SK-N-SH (cell line): Measurements from ENCODE around the gene KCNF1. TPM values are rescaled to one million over a fixed set of nuclear protein-coding genes. Genes with fewer than 3 reads are reported as not detected.

Experiments
- CTCF ChIA-PET: fragments of 300-600, 350-600 bp; formaldehyde crosslinking; extraction: SDS; loops from one replicate; lab custom pipeline; 2021; lab: Yijun Ruan, JAX
- POLR2A ChIA-PET: fragments of 350-600 bp; sonication (Branson Sonifier 250); formaldehyde crosslinking; extraction: SDS; loops from one replicate; lab custom pipeline; 2020; ENCODE audit warnings: antibody characterized with exemption, inconsistent platforms; lab: Yijun Ruan, JAX
- DNase-seq: peaks from one replicate; pipeline ENCODE4 v3.0.0; 2012
- H2AFZ ChIP-seq: fragments of 200-600 bp; sonication (generic); 2 replicates; pipeline ENCODE4 v1.8.1; 2016; ENCODE audit warnings: antibody characterized with exemption, mild to moderate bottlenecking, low read depth
- H3F3A ChIP-seq: fragments of 200-600 bp; sonication (generic); replicated peaks from 2 replicates; pipeline ENCODE3; 2016; ENCODE audit warnings: antibody characterized with exemption, mild to moderate bottlenecking; ENCODE audit not compliant: insufficient read depth
- H3K27ac ChIP-seq, 2 experiments: fragments of 200-500 bp in 1 of 2; fragments of 200-600 bp in 1 of 2; sonication (Bioruptor generic) in 1 of 2; sonication (generic), shearing (Covaris generic) in 1 of 2; 2 replicates each; pipeline versions ENCODE4 v1.5.1 to v1.6.1; 2014 to 2016; ENCODE audit warnings: low read depth in 2 of 2, inconsistent platforms in 1 of 2, low read length in 1 of 2, mild to moderate bottlenecking in 1 of 2, mixed read lengths in 1 of 2
- H3K27me3 ChIP-seq: fragments of 200-600 bp; sonication (generic), shearing (Covaris generic); 2 replicates; pipeline ENCODE4 v1.6.1; 2016; ENCODE audit warnings: mixed run types; ENCODE audit not compliant: insufficient read depth
- H3K36me3 ChIP-seq, 2 experiments: fragments of 200-500 bp in 1 of 2; fragments of 200-600 bp in 1 of 2; sonication (Bioruptor generic) in 1 of 2; sonication (generic) in 1 of 2; replicated peaks in 1 of 2; 2 replicates each; pipeline versions ENCODE3 to v1.5.1; 2014 to 2016; ENCODE audit warnings: low read length in 1 of 2, mild to moderate bottlenecking in 1 of 2; ENCODE audit not compliant: insufficient read depth in 2 of 2, control insufficient read depth in 1 of 2
- H3K4me1 ChIP-seq, 2 experiments: fragments of 200-500 bp in 1 of 2; fragments of 200-600 bp in 1 of 2; sonication (Bioruptor generic) in 1 of 2; sonication (generic), shearing (Covaris generic) in 1 of 2; 2 replicates each; pipeline versions ENCODE4 v1.5.1 to v1.6.1; 2014 to 2016; ENCODE audit warnings: low read depth in 1 of 2, low read length in 1 of 2, mixed run types in 1 of 2; ENCODE audit not compliant: insufficient read depth in 2 of 2, control insufficient read depth in 1 of 2
- H3K4me2 ChIP-seq: fragments of 200-600 bp; sonication (generic), shearing (Covaris generic); 2 replicates; pipeline ENCODE4 v1.6.1; 2017; ENCODE audit warnings: mixed run types
- H3K4me3 ChIP-seq, 2 experiments: fragments of 200-500 bp in 1 of 2; fragments of 200-600 bp in 1 of 2; sonication (Bioruptor generic) in 1 of 2; sonication (generic), shearing (Covaris generic) in 1 of 2; 2 replicates each; pipeline versions ENCODE4 v1.5.1 to v1.8.1; 2014 to 2016; ENCODE audit warnings: low read depth in 2 of 2, inconsistent platforms in 1 of 2, low read length in 1 of 2, mild to moderate bottlenecking in 1 of 2, mixed read lengths in 1 of 2, moderate library complexity in 1 of 2
- H3K79me2 ChIP-seq: fragments of 200-600 bp; sonication (generic); 2 replicates; pipeline ENCODE4 v1.8.1; 2017; ENCODE audit warnings: mild to moderate bottlenecking; ENCODE audit not compliant: insufficient read depth
- H3K9ac ChIP-seq: fragments of 200-600 bp; sonication (generic); 2 replicates; pipeline ENCODE4 v1.6.1; 2017; ENCODE audit warnings: mixed run types
- H3K9me2 ChIP-seq: fragments of 200-600 bp; sonication (generic); 2 replicates; pipeline ENCODE4 v1.6.1; 2017; ENCODE audit warnings: mixed run types
- H3K9me3 ChIP-seq: fragments of 200-600 bp; sonication (generic); 2 replicates; pipeline ENCODE4 v1.6.1; 2017; ENCODE audit warnings: mixed run types, mild to moderate bottlenecking, moderate library complexity
- H4K20me1 ChIP-seq: fragments of 200-600 bp; sonication (generic); 2 replicates; pipeline ENCODE4 v1.6.1; 2017; ENCODE audit warnings: mild to moderate bottlenecking, mixed run types; ENCODE audit not compliant: insufficient read depth
- CTCF ChIP-seq: fragments of 200-600 bp; sonication (generic); IDR thresholded peaks from 2 replicates; pipeline ENCODE4 v1.6.1; 2017; ENCODE audit warnings: antibody characterized with exemption, mild to moderate bottlenecking, moderate library complexity
- EP300 ChIP-seq, 2 experiments: IDR thresholded peaks; 2 replicates each; pipeline versions ENCODE4 v1.4.0 to v1.6.1; 2012; ENCODE audit warnings: borderline replicate concordance in 1 of 2, low read depth in 1 of 2, low read length in 1 of 2
- FOSL2 ChIP-seq: IDR thresholded peaks from 2 replicates; pipeline ENCODE4 v1.4.0; 2012; ENCODE audit warnings: low read depth, mild to moderate bottlenecking, moderate library complexity, borderline replicate concordance
- MAX ChIP-seq: IDR thresholded peaks from 2 replicates; pipeline ENCODE4 v1.4.0; 2012; ENCODE audit warnings: low read depth
- MEF2A ChIP-seq: IDR thresholded peaks from 2 replicates; pipeline ENCODE4 v1.4.0; 2012; ENCODE audit warnings: low read depth, borderline replicate concordance
- MXI1 ChIP-seq: IDR thresholded peaks from 2 replicates; pipeline ENCODE4 v1.6.1; 2012; ENCODE audit warnings: mild to moderate bottlenecking, low read depth, low read length, improper control_type of control experiment
- POLR2AphosphoS5 ChIP-seq: IDR thresholded peaks from 2 replicates; pipeline ENCODE4 v1.6.1; 2012; ENCODE audit warnings: low read depth, low read length
- SIN3A ChIP-seq: IDR thresholded peaks from 2 replicates; pipeline ENCODE4 v1.6.1; 2012; ENCODE audit warnings: low read depth, mild to moderate bottlenecking, low read length, moderate library complexity, borderline replicate concordance
- TCF12 ChIP-seq: IDR thresholded peaks from 2 replicates; pipeline ENCODE4 v1.4.0; 2012
- USF2 ChIP-seq: fragments of 150-350 bp; IDR thresholded peaks from 2 replicates; pipeline ENCODE4 v1.6.1; 2017; ENCODE audit warnings: antibody characterized with exemption, low read length, low read depth, borderline replicate concordance
- WGBS: methylation state at CpG from one replicate; pipeline ENCODE4 v1.1.6; 2017; ENCODE audit warnings: low lambda C conversion rate; 5-methylcytosine and 5-hydroxymethylcytosine counted together
- polyA plus RNA-seq, 3 experiments: library from polyadenylated mRNA; depleted of rRNA; stranded (reverse); fragments of >200 nt; gene quantifications; 2 replicates each; pipeline ENCODE4 v1.2.3, GENCODE V29; 2012

Gene KCNF1
- polyA plus RNA-seq, 1 of the 3 experiments (the other 2 are of a cell fraction), result 0.23 TPM

GRCh38 chr2:10890706-10891270 lies 20.9 kb upstream of the KCNF1 start:
- Histone ChIP-seq H3K4me3 (no peak overlapping the region), H4K20me1 (no peaks in the 10 kb centered on the region), H3K27me3 (peaks cover 13% of the 10 kb centered on the region; the same call in 1 of the 2 replicates), H3K9ac (no peak overlapping the region), H3K27ac (no peak overlapping the region), H3K36me3 (no peaks in the 10 kb centered on the region), H3K79me2 (no peaks in the 10 kb centered on the region), H3K9me3 (no peaks in the 10 kb centered on the region), H2AFZ (no peak overlapping the region), H3F3A (no peaks in the 10 kb centered on the region), H3K4me2 (no peak overlapping the region), H3K9me2 (no peaks in the 10 kb centered on the region), H3K4me1 (peaks cover 10 to 14% of the 10 kb centered on the region in 2 experiments; a peak in 2 of 4 replicates)
- 65% methylated on average over 8 of the region's 8 CpGs for WGBS
- ChIA-PET POLR2A (interaction anchor here (1.4 kb wide), 1 partner anchor 15 kb away, joined by 4 read pairs; no protein-coding TSS in a partner anchor), CTCF (interaction anchor here (1.0 to 3.0 kb wide), 14 partner anchors 8 to 242 kb away, joined by 3 to 10 read pairs (median 5); a partner anchor contains a TSS)
- no peak for TF ChIP-seq TCF12
- no peak for TF ChIP-seq EP300 (IDR thresholded peaks at IDR 0.05; ENCODE audit: borderline replicate concordance in 1 of 2, low read depth in 1 of 2, low read length in 1 of 2)
- no peak for TF ChIP-seq USF2
- no peak for TF ChIP-seq MXI1
- no peak for TF ChIP-seq POLR2AphosphoS5
- TF ChIP-seq MAX, result no peak
- no peak for TF ChIP-seq FOSL2
- no peak for DNase-seq

GRCh38 chr2:10891390-10891789 lies 20.3 kb upstream of the KCNF1 start:
- Histone ChIP-seq H3K9me3 (no peaks in the 10 kb centered on the region), H3K79me2 (no peaks in the 10 kb centered on the region), H3K4me2 (no peak overlapping the region), H3K4me3 (no peak overlapping the region), H4K20me1 (no peaks in the 10 kb centered on the region), H3K27ac (no peak overlapping the region), H2AFZ (no peak overlapping the region), H3K9ac (no peak overlapping the region), H3K4me1 (peaks cover 10 to 14% of the 10 kb centered on the region in 2 experiments; a peak in 2 of 4 replicates), H3K36me3 (no peaks in the 10 kb centered on the region), H3F3A (no peaks in the 10 kb centered on the region), H3K27me3 (peaks cover 13% of the 10 kb centered on the region; the same call in 1 of the 2 replicates), H3K9me2 (no peaks in the 10 kb centered on the region)
- 68% methylated on average over 5 of the region's 6 CpGs for WGBS
- no peak for TF ChIP-seq MAX
- TF ChIP-seq SIN3A, result no peak
- TF ChIP-seq CTCF, result no peak
- no peak for TF ChIP-seq MEF2A
- DNase-seq, result no peak
- ChIA-PET CTCF (interaction anchor here (1.0 to 3.0 kb wide), 7 partner anchors 8 to 241 kb away, joined by 3 to 17 read pairs (median 5); a partner anchor contains a TSS), POLR2A (interaction anchor here (1.4 kb wide), 1 partner anchor 15 kb away, joined by 4 read pairs; no protein-coding TSS in a partner anchor)
